ENCODE data around the gene DNM2. TPM values are rescaled to one million over a fixed set of nuclear protein-coding genes. Genes with fewer than 3 reads are reported as not detected.
A peak's percentile ranks its signal among the peaks of the same experiment; 100 is the strongest.

DNM2 gene
- total RNA-seq, 4 donors from 2014 or later = 182 to 245 (median 218) TPM

- WGBS, 2 donors = 77 to 82% methylated on average over 5 of the region's 5 CpGs
- H3K4me3 ChIP-seq (ENCODE audit: low read depth, poor library complexity, severe bottlenecking) = no peak overlapping the region
- intact Hi-C loops (cut with DNase I; ENCODE audit: low total_unique reads) = no loop called here
- DNase-seq (ENCODE audit: low spot score in 2 of 2) = no peak
- TF ChIP-seq POLR2A (IDR thresholded peaks at IDR 0.05) (no peak), CTCF (IDR thresholded peaks at IDR 0.05) (no peak)
These were observed 26.0 kb upstream of the DNM2 start for GRCh38 chr19:10691883-10692282.

- no peak for DNase-seq (ENCODE audit: low spot score in 2 of 2)
- intact Hi-C loops (cut with DNase I; ENCODE audit: low total_unique reads) = no loop called here
- H3K4me3 ChIP-seq (ENCODE audit: low read depth, poor library complexity, severe bottlenecking) = no peak overlapping the region
- TF ChIP-seq POLR2A (IDR thresholded peaks at IDR 0.05) (no peak), CTCF (IDR thresholded peaks at IDR 0.05) (no peak)
- WGBS, 2 donors = 77 to 79% methylated on average over 5 of the region's 5 CpGs
These were observed 25.1 kb upstream of the DNM2 start for GRCh38 chr19:10692673-10693264.

- intact Hi-C loops (cut with DNase I; ENCODE audit: low total_unique reads) = loop anchor here (5.0 kb wide), 1 partner anchor 113 kb away; no protein-coding TSS in a partner anchor
- no peak overlapping the region for H3K4me3 ChIP-seq (ENCODE audit: low read depth, poor library complexity, severe bottlenecking)
- no peak for TF ChIP-seq CTCF (IDR thresholded peaks at IDR 0.05)
- TF ChIP-seq POLR2A (IDR thresholded peaks at IDR 0.05) = no peak
- DNase-seq (ENCODE audit: low spot score in 2 of 2) = no peak
- WGBS, 2 donors = 45 to 52% methylated on average over 16 of the region's 16 CpGs
These were observed 23.1 kb upstream of the DNM2 start for GRCh38 chr19:10694706-10695307.

- no peak for TF ChIP-seq CTCF (IDR thresholded peaks at IDR 0.05)
- no peak for TF ChIP-seq POLR2A (IDR thresholded peaks at IDR 0.05)
- no peak overlapping the region for H3K4me3 ChIP-seq (ENCODE audit: low read depth, poor library complexity, severe bottlenecking)
These were observed 22.2 kb upstream of the DNM2 start for GRCh38 chr19:10695401-10696398.

GRCh38 chr19:10699650-10700335 is 18.1 kb upstream of the DNM2 start:
- TF ChIP-seq POLR2A (IDR thresholded peaks at IDR 0.05) (no peak), CTCF (IDR thresholded peaks at IDR 0.05) (no peak)
- H3K4me3 ChIP-seq (ENCODE audit: low read depth, poor library complexity, severe bottlenecking) = no peak overlapping the region
- intact Hi-C loops (cut with DNase I; ENCODE audit: low total_unique reads) = loop anchor here (5.0 kb wide), 1 partner anchor 117 kb away; no protein-coding TSS in a partner anchor
- no peak for DNase-seq (ENCODE audit: low spot score in 2 of 2)
- WGBS, 2 donors = 37 to 38% methylated on average over 15 of the region's 15 CpGs

More at GRCh38 chr19:10695401-10696398, 22.2 kb upstream of the DNM2 start:
- intact Hi-C loops (cut with DNase I; ENCODE audit: low total_unique reads) = loop anchor here (5.0 kb wide), 1 partner anchor 113 kb away; no protein-coding TSS in a partner anchor
- WGBS, 2 donors = 11 to 14% methylated on average over 50 to 59 of the region's 59 CpGs
- peak; percentile 89 to 97 for DNase-seq (ENCODE audit: low spot score in 2 of 2)

Measured in lower leg skin (tissue), 4 donors.